Kidney epithelial cell (primary cell): ENCODE results near the gene MIOX. TPM values are rescaled to one million over a fixed set of nuclear protein-coding genes. Genes with fewer than 3 reads are reported as not detected.

Source experiments
- DNase-seq: peaks from one replicate; pipeline ENCODE4 v3.0.0-alpha.2; 2010; ENCODE audit warnings: low read depth
- H3K27me3 ChIP-seq: 2 replicates; pipeline ENCODE4 v1.6.0; 2011; ENCODE audit warnings: low read length; ENCODE audit not compliant: control insufficient read depth, insufficient read depth
- H3K36me3 ChIP-seq: 2 replicates; pipeline ENCODE4 v1.5.1; 2011; ENCODE audit warnings: low read length; ENCODE audit not compliant: control insufficient read depth, insufficient read depth
- H3K4me3 ChIP-seq: 2 replicates; pipeline ENCODE4 v1.5.1; 2011; ENCODE audit warnings: low read depth, mild to moderate bottlenecking, control low read depth, low read length
- total RNA-seq: library from RNA; depleted of rRNA; stranded (reverse); fragments of >200 nt; gene quantifications from 2 replicates; pipeline ENCODE4 v1.2.3, GENCODE V29; 2015
- TF ChIP-seq, protein P1 (sequence below): IDR thresholded peaks from 2 replicates; pipeline ENCODE4 v1.5.1; 2011; ENCODE audit warnings: mild to moderate bottlenecking, moderate library complexity, low read length, control low read depth, inconsistent platforms; ENCODE audit not compliant: insufficient read depth, poor library complexity, severe bottlenecking

Gene MIOX
- total RNA-seq, 1 donor from 2014 or later = 1.8 TPM

DNA sequence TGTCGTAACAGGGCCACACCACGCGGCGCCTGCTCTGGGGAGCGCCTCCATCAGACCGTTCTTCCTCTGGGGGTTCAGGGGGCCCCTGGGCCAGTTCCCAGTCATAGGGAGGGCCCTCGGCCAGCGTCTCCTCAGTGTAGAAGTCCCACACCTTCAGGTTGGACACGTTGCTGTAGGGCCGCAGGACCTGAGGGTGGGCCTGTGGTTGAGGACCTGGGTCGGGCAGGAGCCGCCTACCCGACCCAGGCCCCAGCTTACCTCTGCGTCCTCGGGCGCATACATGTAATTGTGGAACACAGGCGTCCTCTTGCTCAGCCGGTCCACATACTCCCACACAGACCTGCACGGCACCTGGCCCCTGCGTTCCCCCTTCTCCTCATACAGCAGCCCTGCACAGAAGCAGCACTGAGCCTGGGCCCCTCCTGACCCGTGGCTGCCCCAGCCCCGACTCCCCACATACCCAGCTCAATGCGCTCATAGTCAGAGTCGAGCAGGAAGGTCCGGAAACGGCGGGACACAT is 32.0 kb upstream of the MIOX start:
- no peak overlapping the region for H3K4me3 ChIP-seq
- TF ChIP-seq, protein P1, sequence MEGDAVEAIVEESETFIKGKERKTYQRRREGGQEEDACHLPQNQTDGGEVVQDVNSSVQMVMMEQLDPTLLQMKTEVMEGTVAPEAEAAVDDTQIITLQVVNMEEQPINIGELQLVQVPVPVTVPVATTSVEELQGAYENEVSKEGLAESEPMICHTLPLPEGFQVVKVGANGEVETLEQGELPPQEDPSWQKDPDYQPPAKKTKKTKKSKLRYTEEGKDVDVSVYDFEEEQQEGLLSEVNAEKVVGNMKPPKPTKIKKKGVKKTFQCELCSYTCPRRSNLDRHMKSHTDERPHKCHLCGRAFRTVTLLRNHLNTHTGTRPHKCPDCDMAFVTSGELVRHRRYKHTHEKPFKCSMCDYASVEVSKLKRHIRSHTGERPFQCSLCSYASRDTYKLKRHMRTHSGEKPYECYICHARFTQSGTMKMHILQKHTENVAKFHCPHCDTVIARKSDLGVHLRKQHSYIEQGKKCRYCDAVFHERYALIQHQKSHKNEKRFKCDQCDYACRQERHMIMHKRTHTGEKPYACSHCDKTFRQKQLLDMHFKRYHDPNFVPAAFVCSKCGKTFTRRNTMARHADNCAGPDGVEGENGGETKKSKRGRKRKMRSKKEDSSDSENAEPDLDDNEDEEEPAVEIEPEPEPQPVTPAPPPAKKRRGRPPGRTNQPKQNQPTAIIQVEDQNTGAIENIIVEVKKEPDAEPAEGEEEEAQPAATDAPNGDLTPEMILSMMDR = no peak
- peaks cover 4% of the 10 kb centered on the region for H3K36me3 ChIP-seq
- no peaks in the 10 kb centered on the region for H3K27me3 ChIP-seq
- no peak for DNase-seq

DNA sequence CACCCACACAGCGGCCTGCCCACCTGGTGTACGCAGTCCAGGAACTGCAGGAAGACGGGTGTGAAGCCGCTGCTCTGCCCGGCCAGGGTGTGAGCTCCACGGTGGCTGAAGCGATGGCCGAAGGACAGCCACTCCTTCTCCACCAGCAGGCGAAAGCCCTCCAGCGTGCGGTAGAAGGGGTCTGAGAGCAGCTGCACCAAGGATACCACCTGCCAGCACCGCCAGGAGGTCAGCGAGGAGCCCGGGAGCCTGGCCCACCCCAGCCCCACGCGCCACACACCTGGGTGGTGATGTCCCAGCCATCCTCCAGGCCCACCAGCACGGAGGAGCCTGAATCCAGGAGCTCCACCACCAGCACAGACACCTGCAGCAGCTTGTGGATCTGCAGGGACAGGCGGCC is 31.5 kb upstream of the MIOX start:
- DNase-seq = no peak
- Histone ChIP-seq H3K4me3 (no peak overlapping the region), H3K27me3 (no peaks in the 10 kb centered on the region), H3K36me3 (peaks cover 4% of the 10 kb centered on the region)
- TF ChIP-seq, protein P1 = no peak

DNA sequence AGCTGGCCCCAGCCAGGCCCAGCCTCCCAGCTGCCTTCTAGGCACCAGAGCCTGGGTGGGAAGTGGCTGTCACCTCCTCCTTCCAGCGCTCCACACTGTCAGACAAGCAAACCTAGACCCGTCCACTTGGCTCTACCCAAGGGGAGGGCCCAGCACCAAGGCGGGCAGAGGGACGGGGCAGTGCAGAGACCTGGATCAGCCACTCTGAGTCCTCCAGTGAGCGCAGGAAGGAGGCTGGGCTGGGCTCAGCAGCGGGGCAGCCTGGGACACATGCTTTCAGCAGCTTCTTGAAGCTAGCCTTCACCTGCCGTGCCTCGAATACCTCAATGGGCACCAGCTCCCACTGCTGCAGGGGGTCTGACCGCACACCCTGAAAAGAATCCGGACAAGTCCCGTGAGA is 30.6 kb upstream of the MIOX start:
- TF ChIP-seq, protein P1 = no peak

DNA sequence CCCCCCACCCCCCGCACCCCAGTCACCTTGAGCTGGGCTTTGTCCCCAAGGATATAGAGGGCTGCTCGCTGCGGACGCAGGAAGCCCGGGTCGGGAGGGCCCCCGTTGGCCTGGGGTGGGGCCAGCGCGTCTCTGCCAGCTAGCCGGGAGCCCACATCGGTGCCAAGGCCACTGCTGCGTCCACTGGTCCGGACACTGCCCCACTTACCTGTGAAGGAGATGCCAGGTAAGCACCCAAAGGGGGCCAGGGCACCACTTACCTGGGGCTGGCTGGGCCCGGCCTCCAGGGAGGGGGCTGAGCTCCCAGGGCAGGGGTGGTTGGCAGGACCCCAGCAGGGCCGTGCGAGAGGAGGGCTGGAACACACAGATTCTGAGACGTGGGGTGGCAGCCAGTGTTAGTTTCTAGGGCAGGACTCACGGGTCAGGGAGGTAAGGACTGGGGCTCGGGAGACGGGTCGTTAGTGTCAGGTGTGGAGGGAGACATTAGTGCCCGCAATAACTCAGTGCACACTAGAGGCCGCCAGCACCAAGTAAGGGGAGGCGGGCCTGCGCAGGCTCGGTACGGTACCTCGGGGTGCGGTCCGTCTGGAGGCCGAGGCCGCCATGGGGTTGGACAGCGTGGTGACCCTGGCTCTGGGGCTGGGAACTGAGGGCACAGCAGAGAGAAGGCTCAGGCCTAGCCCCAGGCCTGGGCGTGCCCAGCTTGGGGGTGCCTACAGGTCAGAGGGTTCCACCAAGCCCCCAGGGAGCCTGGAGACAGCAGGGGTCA is 30.0 kb upstream of the MIOX start:
- H3K4me3 ChIP-seq = no peak overlapping the region
- H3K36me3 ChIP-seq = peaks cover 6% of the 10 kb centered on the region
- TF ChIP-seq, protein P1 = peak; percentile 41
- no peaks in the 10 kb centered on the region for H3K27me3 ChIP-seq
- DNase-seq = no peak

More for the DNA sequence above, 30.6 kb upstream of the MIOX start:
- Histone ChIP-seq H3K27me3 (no peaks in the 10 kb centered on the region), H3K4me3 (no peak overlapping the region), H3K36me3 (peaks cover 4% of the 10 kb centered on the region)
- DNase-seq = no peak

DNA sequence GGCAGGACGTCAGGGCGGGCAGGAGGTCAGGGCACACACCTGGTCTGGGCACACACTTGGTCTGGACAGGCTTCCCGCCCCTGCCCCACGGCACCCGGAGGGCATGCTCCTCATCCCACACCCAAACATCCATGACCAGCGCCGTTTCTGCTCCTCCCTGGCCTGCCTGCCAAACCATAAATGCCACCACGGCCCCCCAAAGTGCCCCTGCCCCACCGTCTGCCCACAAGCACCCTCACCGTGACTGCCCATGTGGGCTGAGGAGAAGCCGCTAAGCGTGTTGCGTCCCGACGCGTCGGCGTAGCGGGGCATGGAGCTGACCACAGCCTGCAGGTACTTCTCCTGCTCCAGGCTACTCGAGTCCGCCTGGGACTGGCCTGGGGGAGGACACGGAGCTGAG is 27.6 kb upstream of the MIOX start:
- no peaks in the 10 kb centered on the region for H3K27me3 ChIP-seq
- H3K36me3 ChIP-seq = peaks cover 4% of the 10 kb centered on the region
- no peak overlapping the region for H3K4me3 ChIP-seq
- TF ChIP-seq, protein P1 = no peak
- DNase-seq = no peak
